ENCODE measurements around the gene RAD51B.
"Not testable (repeated sequence)": the region's sequence is repeated elsewhere in the genome, so short reads cannot be mapped to it uniquely, and the experiment has no call there.

Gene RAD51B

GRCh38 chr14:68250927-68251768 lies 431.6 kb downstream of the RAD51B start:
- DNase-seq (ENCODE audit: low read depth) = peak; percentile 12

GRCh38 chr14:68251769-68252100 lies 432.2 kb downstream of the RAD51B start:
- DNase-seq (ENCODE audit: low read depth) = no peak

- no peak for DNase-seq (ENCODE audit: low read depth)
Measured at GRCh38 chr14:68253160-68253780, 433.7 kb downstream of the RAD51B start.

GRCh38 chr14:68253878-68254528 lies 434.4 kb downstream of the RAD51B start:
- no peak for DNase-seq (ENCODE audit: low read depth)

- peak; percentile 44 for DNase-seq (ENCODE audit: low read depth)
Measured at GRCh38 chr14:68254669-68255527, 435.3 kb downstream of the RAD51B start.

DNA sequence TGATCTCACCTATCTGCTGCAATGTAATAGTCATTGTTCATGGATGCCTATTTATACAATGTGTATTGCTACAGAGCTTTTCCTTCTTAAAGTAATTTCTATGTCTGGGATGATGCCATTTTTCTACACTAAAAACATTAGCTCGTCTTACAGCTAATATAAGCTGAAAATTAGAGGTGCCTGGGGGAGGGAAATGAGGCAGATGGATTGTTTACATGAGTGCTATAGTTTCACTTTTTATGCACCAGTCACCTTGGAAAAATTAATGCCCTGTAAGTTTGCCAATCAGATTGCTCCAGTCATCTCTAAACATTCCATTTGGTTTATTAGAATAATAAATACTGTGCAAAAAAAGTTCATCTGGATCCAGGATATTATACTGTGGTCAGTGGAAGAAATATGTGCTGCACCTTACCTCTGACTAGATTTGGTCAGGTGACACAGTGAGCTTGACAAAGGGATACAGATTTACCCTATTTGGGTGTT lies 436.2 kb downstream of the RAD51B start:
- peak; percentile 78 for DNase-seq (ENCODE audit: low read depth)

GRCh38 chr14:68257969-68258368 lies 438.4 kb downstream of the RAD51B start:
- DNase-seq (ENCODE audit: low read depth) = no peak

- DNase-seq (ENCODE audit: low read depth) = not testable (repeated sequence)
Measured at GRCh38 chr14:68258995-68259394, 439.4 kb downstream of the RAD51B start.

- DNase-seq (ENCODE audit: low read depth) = no peak
Measured at GRCh38 chr14:68260121-68260520, 440.5 kb downstream of the RAD51B start.

GRCh38 chr14:68261092-68261842 lies 441.7 kb downstream of the RAD51B start:
- no peak for DNase-seq (ENCODE audit: low read depth)

DNA sequence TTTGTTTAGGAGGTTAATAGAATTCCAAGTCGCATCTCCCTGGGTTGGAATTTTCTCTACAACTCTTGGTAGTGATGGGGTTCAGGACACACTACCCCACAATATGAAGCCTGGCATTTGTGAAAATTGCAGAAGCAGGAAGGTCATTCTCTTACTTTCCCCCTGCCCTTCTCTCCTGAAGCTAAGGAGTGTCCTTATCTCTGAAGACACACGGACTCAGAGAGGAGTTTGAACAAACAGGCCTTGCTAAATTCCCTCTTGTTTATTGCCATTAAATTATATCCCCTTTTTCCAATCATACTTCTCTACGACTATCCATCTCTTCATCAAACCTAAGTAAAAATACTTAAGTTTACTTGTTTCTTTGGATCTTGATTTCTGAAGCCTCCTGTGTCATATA lies 443.0 kb downstream of the RAD51B start:
- DNase-seq (ENCODE audit: low read depth) = no peak

DNA sequence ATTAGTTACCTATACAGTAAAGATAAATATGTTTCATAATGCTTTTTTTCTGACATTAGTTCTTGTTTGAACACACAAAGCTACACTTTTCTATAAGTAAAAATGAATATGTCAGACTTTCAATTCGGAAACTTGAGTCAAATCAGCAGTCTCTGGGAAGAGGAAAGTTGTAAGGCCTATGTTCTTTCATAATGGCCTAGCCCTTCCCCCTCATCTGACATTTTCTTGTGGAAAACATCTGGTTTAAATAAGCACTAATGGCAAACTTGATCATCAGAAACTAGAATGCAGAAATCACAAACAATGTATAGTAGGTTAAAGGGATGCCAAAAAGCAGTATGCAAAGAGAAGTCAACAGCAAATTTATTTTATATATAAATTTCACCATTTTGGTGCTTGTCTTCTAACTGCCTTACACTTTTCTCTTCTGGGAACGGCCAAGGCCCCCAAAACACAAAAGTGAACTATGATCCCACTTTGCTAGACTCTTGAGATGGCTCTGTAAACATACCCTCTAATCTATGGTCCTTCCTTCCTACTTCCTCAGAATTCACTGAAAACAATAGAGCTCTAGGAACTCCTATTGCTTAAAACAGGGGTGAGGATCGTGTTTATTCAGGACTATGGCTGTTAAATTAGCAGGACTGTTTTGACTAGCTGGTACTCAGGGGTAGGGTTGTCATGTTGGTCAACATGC lies 444.1 kb downstream of the RAD51B start:
- no peak for DNase-seq (ENCODE audit: low read depth)

GRCh38 chr14:68264260-68264569 lies 444.6 kb downstream of the RAD51B start:
- DNase-seq (ENCODE audit: low read depth) = no peak

- DNase-seq (ENCODE audit: low read depth) = no peak
Measured at GRCh38 chr14:68266998-68267397, 447.4 kb downstream of the RAD51B start.

- no peak for DNase-seq (ENCODE audit: low read depth)
Measured at GRCh38 chr14:68268197-68268596, 448.6 kb downstream of the RAD51B start.

DNA sequence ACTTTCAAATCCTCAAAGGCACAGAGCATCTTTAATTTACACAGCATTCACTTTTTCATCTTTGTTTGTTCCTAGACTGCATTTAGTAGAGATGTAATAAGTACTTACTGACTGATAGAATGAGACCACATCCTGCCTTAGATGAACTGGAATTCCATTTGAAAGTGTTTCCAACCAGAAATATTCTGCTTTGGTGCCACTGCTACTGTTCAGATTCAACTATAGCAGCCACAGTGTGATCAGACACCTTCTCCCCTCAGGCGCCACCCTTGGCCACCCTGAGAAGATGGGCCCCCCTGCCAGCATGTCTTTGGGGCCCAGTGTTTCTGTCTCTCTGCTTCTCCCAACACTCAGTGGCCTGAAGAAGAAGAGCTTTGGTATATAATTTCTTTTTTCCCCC lies 449.1 kb downstream of the RAD51B start:
- DNase-seq (ENCODE audit: low read depth) = no peak

- peak; percentile 17 for DNase-seq (ENCODE audit: low read depth)
Measured at GRCh38 chr14:68269136-68269927, 449.8 kb downstream of the RAD51B start.

DNA sequence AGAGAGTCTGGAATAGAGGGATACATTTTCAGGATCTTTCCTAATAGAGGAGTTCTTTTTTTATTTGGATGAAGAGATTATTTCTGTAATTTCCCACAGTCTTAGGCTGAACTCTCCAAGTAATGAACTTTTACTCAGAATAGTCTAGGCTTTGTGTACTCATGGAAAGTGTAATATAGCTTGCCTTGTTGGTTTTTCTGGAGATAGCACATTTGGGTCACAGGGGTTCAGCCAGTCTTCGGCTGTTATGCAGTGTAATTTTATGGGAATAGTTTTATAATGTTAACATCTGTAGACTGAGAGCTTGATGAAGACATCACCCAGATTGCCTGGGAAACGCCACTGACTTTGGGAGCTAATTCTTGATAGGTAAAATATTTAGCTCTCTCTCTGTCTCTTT lies 450.8 kb downstream of the RAD51B start:
- no peak for DNase-seq (ENCODE audit: low read depth)

- DNase-seq (ENCODE audit: low read depth) = no peak
Measured at GRCh38 chr14:68271913-68272391, 452.4 kb downstream of the RAD51B start.

DNA sequence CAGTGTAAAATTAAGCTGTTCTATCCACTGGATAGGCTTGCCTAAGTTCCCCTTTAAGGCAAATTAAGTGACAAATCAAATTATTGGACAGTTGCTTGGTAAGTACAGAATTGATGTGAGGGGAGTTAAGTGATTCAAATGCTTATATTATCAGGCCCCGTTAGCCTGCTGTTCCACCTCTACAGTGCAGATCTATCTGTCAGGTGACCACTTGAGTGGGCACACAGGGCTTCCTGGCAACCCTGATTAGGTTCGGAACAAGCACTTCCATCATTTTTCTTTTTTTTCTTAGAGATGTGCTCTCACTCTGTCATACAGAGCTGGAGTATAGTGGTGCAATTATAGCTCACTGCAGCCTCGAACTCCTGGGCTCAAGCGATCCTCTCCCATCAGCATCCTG lies 453.8 kb downstream of the RAD51B start:
- no peak for DNase-seq (ENCODE audit: low read depth)
